A549 (cell line): ENCODE data around the gene S1PR5. TPM values are rescaled to one million over a fixed set of nuclear protein-coding genes. Genes with fewer than 3 reads are reported as not detected.

ENCODE experiments used
- ATAC-seq, 2 experiments: fragments of 200-7000 bp in 1 of 2; fragments of >200 bp in 1 of 2; cut with Nextera tagmentation in 1 of 2; cut with Tn5 transposase in 1 of 2; 3 replicates each; pipeline versions ENCODE4 v1.8.0 to v1.9.1; 2018 to 2020; ENCODE audit warnings: mild to moderate bottlenecking in 1 of 2, moderate library complexity in 1 of 2
- CTCF ChIA-PET: fragments of 300-600 bp; sonication (Branson Sonifier 250); formaldehyde crosslinking; extraction: SDS; loops from one replicate; lab custom pipeline; 2021; ENCODE audit warnings: antibody characterized with exemption, inconsistent platforms; lab: Yijun Ruan, JAX
- POLR2A ChIA-PET: fragments of 350-600 bp; formaldehyde crosslinking; extraction: SDS; loops from one replicate; lab custom pipeline; 2021; ENCODE audit warnings: antibody characterized with exemption, inconsistent platforms; lab: Yijun Ruan, JAX
- DNase-seq, 2 experiments: peaks; one replicate each; pipeline versions ENCODE4 v3.0.0 to v3.0.0-alpha.2; 2011 to 2016; ENCODE audit warnings: low read depth in 1 of 2, low spot score in 1 of 2
- FAIRE-seq: peaks from 2 replicates; lab custom pipeline; 2011; peaks lifted over from hg19 to GRCh38; lab: Jason Lieb, UNC
- H3K27ac ChIP-seq, 2 experiments: fragments of >200 bp; sonication (Bioruptor Twin); formaldehyde crosslinking; 3 replicates each; pipeline ENCODE4 v1.5.1; 2016 to 2017
- H3K4me1 ChIP-seq: fragments of >200 bp; sonication (Bioruptor Twin); formaldehyde crosslinking; 3 replicates; pipeline ENCODE4 v1.6.1; 2016
- H3K4me2 ChIP-seq: fragments of >200 bp; sonication (Bioruptor Twin); formaldehyde crosslinking; 3 replicates; pipeline ENCODE4 v1.6.1; 2016
- H3K4me3 ChIP-seq: fragments of >200 bp; sonication (Bioruptor Twin); formaldehyde crosslinking; 3 replicates; pipeline ENCODE4 v1.5.1; 2016
- H3K9me3 ChIP-seq: fragments of >200 bp; sonication (Bioruptor Twin); formaldehyde crosslinking; 3 replicates; pipeline ENCODE4 v1.6.1; 2016
- CBX8 ChIP-seq: fragments of 200-600 bp; sonication (generic); IDR thresholded peaks from 2 replicates; pipeline ENCODE4 v1.6.1; 2016
- CHD2 ChIP-seq: fragments of 150-350 bp; IDR thresholded peaks from 2 replicates; pipeline ENCODE4 v1.6.1; 2014; ENCODE audit warnings: low read length; ENCODE audit not compliant: partially characterized antibody
- FOXS1 ChIP-seq: fragments of 250-450 bp; sonication (Bioruptor Pico); IDR thresholded peaks from 2 replicates; pipeline ENCODE4 v1.5.0; 2020; ENCODE audit warnings: mild to moderate bottlenecking, moderate library complexity
- HEYL ChIP-seq: fragments of 250-450 bp; sonication (Bioruptor Pico); IDR thresholded peaks from 2 replicates; pipeline ENCODE4 v1.8.0; 2021; ENCODE audit warnings: mild to moderate bottlenecking, moderate library complexity
- HOXA7 ChIP-seq: fragments of 250-450 bp; sonication (Bioruptor Pico); IDR thresholded peaks from 2 replicates; pipeline ENCODE4 v1.5.0; 2020; ENCODE audit warnings: mild to moderate bottlenecking, moderate library complexity
- HOXB13 ChIP-seq: fragments of 250-450 bp; sonication (Bioruptor Pico); IDR thresholded peaks from 2 replicates; pipeline ENCODE4 v1.5.0; 2020; ENCODE audit warnings: low read depth, mild to moderate bottlenecking, moderate library complexity
- KDM1A ChIP-seq: fragments of 200-600 bp; sonication (generic); IDR thresholded peaks from 2 replicates; pipeline ENCODE4 v1.6.1; 2016; ENCODE audit warnings: low read depth, mild to moderate bottlenecking
- KDM5A ChIP-seq: fragments of 200-600 bp; sonication (generic); IDR thresholded peaks from 2 replicates; pipeline ENCODE4 v1.6.1; 2016; ENCODE audit warnings: antibody characterized with exemption, mild to moderate bottlenecking
- MYC ChIP-seq: IDR thresholded peaks from 2 replicates; pipeline ENCODE4 v1.6.1; 2012; ENCODE audit warnings: mild to moderate bottlenecking, inconsistent platforms, low read length, improper control_type of control experiment, borderline replicate concordance
- NFE2L2 ChIP-seq: fragments of 150-350 bp; conservative IDR thresholded peaks from 2 replicates; pipeline ENCODE4 v1.6.1; 2014; ENCODE audit warnings: low read length
- NPAS2 ChIP-seq: fragments of 250-450 bp; sonication (Bioruptor Pico); IDR thresholded peaks from 2 replicates; pipeline ENCODE4 v1.8.0; 2022; ENCODE audit warnings: mild to moderate bottlenecking, moderate library complexity, borderline replicate concordance
- PHF8 ChIP-seq: fragments of 200-600 bp; sonication (generic); IDR thresholded peaks from 2 replicates; pipeline ENCODE4 v1.6.1; 2016; ENCODE audit warnings: low read depth, mild to moderate bottlenecking, antibody characterized with exemption, moderate library complexity, borderline replicate concordance
- POLR2AphosphoS2 ChIP-seq: conservative IDR thresholded peaks from 2 replicates; pipeline ENCODE4 v1.6.1; 2012; ENCODE audit warnings: low read length, improper control_type of control experiment, inconsistent platforms
- RAD21 ChIP-seq, 2 experiments: fragments of >200 bp in 1 of 2; sonication (Bioruptor Twin) in 1 of 2; formaldehyde crosslinking in 1 of 2; IDR thresholded peaks in 1 of 2; conservative IDR thresholded peaks in 1 of 2; 2 replicates in 1 of 2; 3 replicates in 1 of 2; pipeline ENCODE4 v1.6.1; 2012 to 2018; ENCODE audit warnings: inconsistent platforms in 1 of 2
- RARB ChIP-seq: fragments of 250-450 bp; sonication (Bioruptor Pico); IDR thresholded peaks from 2 replicates; pipeline ENCODE4 v1.8.0; 2021; ENCODE audit warnings: mild to moderate bottlenecking, moderate library complexity
- RCOR1 ChIP-seq: fragments of 150-350 bp; IDR thresholded peaks from 2 replicates; pipeline ENCODE4 v1.6.1; 2014; ENCODE audit warnings: antibody characterized with exemption, low read length, low read depth
- RNF2 ChIP-seq: fragments of 200-600 bp; sonication (generic); IDR thresholded peaks from 2 replicates; pipeline ENCODE4 v1.6.1; 2016; ENCODE audit warnings: low read depth, mild to moderate bottlenecking, antibody characterized with exemption, moderate library complexity, borderline replicate concordance
- SREBF2 ChIP-seq: fragments of 450-650 bp; IDR thresholded peaks from 2 replicates; pipeline ENCODE4 v1.6.1; 2014; ENCODE audit warnings: mild to moderate bottlenecking, moderate library complexity
- ZC3H11A ChIP-seq: fragments of 450-650 bp; IDR thresholded peaks from 2 replicates; pipeline ENCODE4 v1.6.1; 2014; ENCODE audit warnings: antibody characterized with exemption, mild to moderate bottlenecking
- ZNF302 ChIP-seq: fragments of 250-450 bp; sonication (Bioruptor Pico); IDR thresholded peaks from 2 replicates; pipeline ENCODE4 v1.9.0; 2021; ENCODE audit warnings: inconsistent platforms, mild to moderate bottlenecking, moderate library complexity
- ZSCAN20 ChIP-seq: fragments of 250-450 bp; sonication (Bioruptor Pico); IDR thresholded peaks from 2 replicates; pipeline ENCODE4 v1.8.0; 2022; ENCODE audit warnings: mild to moderate bottlenecking, moderate library complexity
- WGBS: methylation state at CpG from one replicate; pipeline ENCODE4 v1.1.6; 2017; ENCODE audit errors: missing lambda C conversion rate; 5-methylcytosine and 5-hydroxymethylcytosine counted together
- polyA plus RNA-seq, 4 experiments: library from polyadenylated mRNA; depleted of rRNA in 3 of 4; stranded (reverse); fragments of >200 nt; fragmentation: RNase III in 1 of 4; extraction: RNeasy Plus Mini Kit Qiagen cat#74134 plus additional on column Dnase treatment in 1 of 4; gene quantifications; 2 replicates in 3 of 4; 3 replicates in 1 of 4; pipeline ENCODE4 v1.2.3, GENCODE V29; 2011 to 2017
- TF ChIP-seq, protein P1 (sequence below): IDR thresholded peaks from 2 replicates; pipeline ENCODE4 v1.6.1; 2012
- TF ChIP-seq, protein P2 (sequence below): fragments of >200 bp; sonication (Bioruptor Twin); formaldehyde crosslinking; IDR thresholded peaks from 3 replicates; pipeline ENCODE4 v1.6.1; 2016
- TF ChIP-seq, protein P3 (sequence below): IDR thresholded peaks from 2 replicates; pipeline ENCODE4 v1.6.1; 2012
- TF ChIP-seq, protein P4 (sequence below): fragments of 250-450 bp; sonication (Bioruptor Pico); IDR thresholded peaks from 2 replicates; pipeline ENCODE4 v1.5.0; 2021; ENCODE audit warnings: mild to moderate bottlenecking, moderate library complexity, borderline replicate concordance

The S1PR5 gene
- polyA plus RNA-seq, 2 of the 4 experiments (the other 2 are of a cell fraction): 2.1 to 3.8 TPM

DNA sequence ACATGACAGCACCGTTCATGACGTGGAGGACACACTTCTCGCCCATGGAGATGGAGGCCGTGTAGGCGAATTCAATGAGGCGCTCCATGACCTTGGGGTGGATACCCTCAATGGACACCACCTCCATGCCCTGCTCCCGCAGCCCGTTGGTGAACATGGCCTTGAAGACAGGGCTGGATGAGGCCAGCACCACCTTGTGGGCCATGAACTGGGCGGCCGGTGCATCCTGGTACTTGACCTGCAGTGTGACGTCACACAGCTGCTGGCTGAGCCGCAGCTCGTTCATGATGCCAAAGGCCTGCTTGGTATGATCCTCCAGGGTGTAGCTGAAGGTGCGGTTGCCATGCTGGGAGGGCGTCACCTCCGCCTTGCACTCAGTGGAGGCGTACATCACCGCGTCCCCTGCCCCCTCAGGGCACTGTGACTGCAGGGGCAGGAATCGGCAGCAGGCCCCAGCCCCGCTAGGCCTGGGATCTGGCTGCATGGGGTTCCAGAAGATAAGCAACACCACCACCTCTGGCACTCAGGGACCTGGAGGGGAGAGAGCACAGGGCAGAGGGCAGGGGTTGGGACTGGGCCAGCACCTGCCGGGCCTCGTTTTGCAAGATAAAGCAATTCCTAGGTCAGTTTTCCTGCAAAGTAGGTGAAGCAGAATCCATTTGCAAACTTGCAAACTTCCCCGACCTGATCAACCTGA lies 17.5 kb downstream of the S1PR5 start:
- TF ChIP-seq FOXS1 (CRISPR knock-in tag) (no peak), PHF8 (no peak), SREBF2 (no peak), MYC (no peak), KDM5A (no peak), RARB (CRISPR knock-in tag) (no peak), HEYL (CRISPR knock-in tag) (no peak), KDM1A (no peak), HOXB13 (CRISPR knock-in tag) (no peak)
- TF ChIP-seq, protein P1, sequence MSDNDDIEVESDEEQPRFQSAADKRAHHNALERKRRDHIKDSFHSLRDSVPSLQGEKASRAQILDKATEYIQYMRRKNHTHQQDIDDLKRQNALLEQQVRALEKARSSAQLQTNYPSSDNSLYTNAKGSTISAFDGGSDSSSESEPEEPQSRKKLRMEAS: no peak
- 94% methylated on average over 17 of the region's 24 CpGs for WGBS
- H3K27ac ChIP-seq: no peak overlapping the region
- no peak overlapping the region for H3K4me2 ChIP-seq
- ChIA-PET CTCF (interaction anchor here (0.6 to 2.2 kb wide), 5 partner anchors 8 to 200 kb away, joined by 3 to 8 read pairs (median 3); no protein-coding TSS in a partner anchor), POLR2A (no interaction called here)
- DNase-seq (peak in 1 of 2 experiments; percentile 22), ATAC-seq (no peak), FAIRE-seq (no peak)
- no peaks in the 10 kb centered on the region for H3K9me3 ChIP-seq
- no peak overlapping the region for H3K4me3 ChIP-seq
- H3K4me1 ChIP-seq: peaks cover 21% of the 10 kb centered on the region

DNA sequence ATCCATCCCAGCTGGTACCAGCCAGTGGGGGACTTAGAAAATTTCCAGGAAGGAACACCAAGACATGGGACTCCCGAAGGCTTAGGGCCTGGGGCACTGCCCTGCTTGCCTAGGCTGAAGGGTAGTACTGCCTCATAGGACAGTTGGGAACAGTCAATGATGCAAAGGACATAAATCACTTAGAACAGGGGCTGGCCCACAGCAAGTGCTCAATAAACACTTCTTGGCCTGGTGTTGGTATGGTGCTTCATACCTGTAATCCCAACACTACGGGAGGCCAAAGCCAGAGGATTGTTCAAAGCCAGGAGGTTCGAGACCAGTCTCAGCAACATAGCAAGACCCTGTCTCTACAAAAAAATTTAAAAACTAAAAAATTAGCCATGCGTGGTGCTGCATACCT lies 19.9 kb downstream of the S1PR5 start:
- WGBS: 95% methylated on average over 4 of the region's 4 CpGs
- POLR2A ChIA-PET: no interaction called here

More for the DNA sequence above, 19.9 kb downstream of the S1PR5 start:
- H3K4me2 ChIP-seq: no peak overlapping the region
- DNase-seq (no peak), ATAC-seq (no peak), FAIRE-seq (no peak)
- H3K4me1 ChIP-seq: peaks cover 16% of the 10 kb centered on the region
- CTCF ChIA-PET: interaction anchor here (0.6 to 2.0 kb wide), 4 partner anchors 8 to 198 kb away, joined by 3 to 7 read pairs (median 4); no protein-coding TSS in a partner anchor
- H3K27ac ChIP-seq: no peak overlapping the region
- H3K4me3 ChIP-seq: no peak overlapping the region
- H3K9me3 ChIP-seq: no peaks in the 10 kb centered on the region
- TF ChIP-seq CBX8 (no peak), ZC3H11A (no peak), HOXA7 (CRISPR knock-in tag) (no peak), RNF2 (no peak), NPAS2 (CRISPR knock-in tag) (no peak), RARB (CRISPR knock-in tag) (no peak), NFE2L2 (no peak), POLR2AphosphoS2 (no peak), CHD2 (no peak), RCOR1 (no peak), SREBF2 (no peak), ZSCAN20 (CRISPR knock-in tag) (no peak), ZNF302 (no peak), RAD21 (conservative IDR thresholded peaks at IDR 0.05 in 1 of 2, IDR thresholded peaks at IDR 0.05 in 1 of 2) (no peak)
- TF ChIP-seq, protein P2, sequence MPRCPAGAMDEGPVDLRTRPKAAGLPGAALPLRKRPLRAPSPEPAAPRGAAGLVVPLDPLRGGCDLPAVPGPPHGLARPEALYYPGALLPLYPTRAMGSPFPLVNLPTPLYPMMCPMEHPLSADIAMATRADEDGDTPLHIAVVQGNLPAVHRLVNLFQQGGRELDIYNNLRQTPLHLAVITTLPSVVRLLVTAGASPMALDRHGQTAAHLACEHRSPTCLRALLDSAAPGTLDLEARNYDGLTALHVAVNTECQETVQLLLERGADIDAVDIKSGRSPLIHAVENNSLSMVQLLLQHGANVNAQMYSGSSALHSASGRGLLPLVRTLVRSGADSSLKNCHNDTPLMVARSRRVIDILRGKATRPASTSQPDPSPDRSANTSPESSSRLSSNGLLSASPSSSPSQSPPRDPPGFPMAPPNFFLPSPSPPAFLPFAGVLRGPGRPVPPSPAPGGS: no peak
- TF ChIP-seq, protein P3, sequence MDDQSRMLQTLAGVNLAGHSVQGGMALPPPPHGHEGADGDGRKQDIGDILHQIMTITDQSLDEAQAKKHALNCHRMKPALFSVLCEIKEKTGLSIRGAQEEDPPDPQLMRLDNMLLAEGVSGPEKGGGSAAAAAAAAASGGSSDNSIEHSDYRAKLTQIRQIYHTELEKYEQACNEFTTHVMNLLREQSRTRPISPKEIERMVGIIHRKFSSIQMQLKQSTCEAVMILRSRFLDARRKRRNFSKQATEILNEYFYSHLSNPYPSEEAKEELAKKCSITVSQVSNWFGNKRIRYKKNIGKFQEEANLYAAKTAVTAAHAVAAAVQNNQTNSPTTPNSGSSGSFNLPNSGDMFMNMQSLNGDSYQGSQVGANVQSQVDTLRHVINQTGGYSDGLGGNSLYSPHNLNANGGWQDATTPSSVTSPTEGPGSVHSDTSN: no peak
- TF ChIP-seq, protein P4, sequence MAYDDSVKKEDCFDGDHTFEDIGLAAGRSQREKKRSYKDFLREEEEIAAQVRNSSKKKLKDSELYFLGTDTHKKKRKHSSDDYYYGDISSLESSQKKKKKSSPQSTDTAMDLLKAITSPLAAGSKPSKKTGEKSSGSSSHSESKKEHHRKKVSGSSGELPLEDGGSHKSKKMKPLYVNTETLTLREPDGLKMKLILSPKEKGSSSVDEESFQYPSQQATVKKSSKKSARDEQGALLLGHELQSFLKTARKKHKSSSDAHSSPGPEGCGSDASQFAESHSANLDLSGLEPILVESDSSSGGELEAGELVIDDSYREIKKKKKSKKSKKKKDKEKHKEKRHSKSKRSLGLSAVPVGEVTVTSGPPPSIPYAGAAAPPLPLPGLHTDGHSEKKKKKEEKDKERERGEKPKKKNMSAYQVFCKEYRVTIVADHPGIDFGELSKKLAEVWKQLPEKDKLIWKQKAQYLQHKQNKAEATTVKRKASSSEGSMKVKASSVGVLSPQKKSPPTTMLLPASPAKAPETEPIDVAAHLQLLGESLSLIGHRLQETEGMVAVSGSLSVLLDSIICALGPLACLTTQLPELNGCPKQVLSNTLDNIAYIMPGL: no peak
